Natural killer cell (primary cell): ENCODE measurements around the gene CEP128. TPM values are rescaled to one million over a fixed set of nuclear protein-coding genes. Genes with fewer than 3 reads are reported as not detected.

Experiments used
- ATAC-seq, 3 donors: fragments of 150-1000 bp in 2 of 3; fragments of 200-7000 bp in 1 of 3; cut with Tn5 transposase; 1 replicate in 1 of 3; 2 replicates in 2 of 3; pipeline ENCODE4 v1.10.0; 2021; ENCODE audit warnings: mild to moderate bottlenecking in 2 of 3, moderate library complexity in 2 of 3
- DNase-seq, 2 donors: peaks; one replicate each; pipeline versions ENCODE4 v3.0.0 to v3.0.0-alpha.2; 2013 to 2021; ENCODE audit warnings: mixed read lengths in 1 of 2
- H3K27ac ChIP-seq: one replicate; pipeline ENCODE4 v1.5.1; 2013; ENCODE audit warnings: mild to moderate bottlenecking, low read length
- H3K27me3 ChIP-seq: one replicate; pipeline ENCODE4 v1.6.1; 2013; ENCODE audit warnings: low read length; ENCODE audit not compliant: control insufficient read depth, insufficient read depth
- H3K36me3 ChIP-seq: one replicate; pipeline ENCODE4 v1.6.1; 2013; ENCODE audit warnings: low read length; ENCODE audit not compliant: control insufficient read depth, insufficient read depth
- H3K4me1 ChIP-seq: one replicate; pipeline ENCODE4 v1.6.1; 2013; ENCODE audit warnings: low read length; ENCODE audit not compliant: control insufficient read depth, insufficient read depth
- H3K4me3 ChIP-seq: one replicate; pipeline ENCODE4 v1.5.1; 2013; ENCODE audit warnings: low read length
- H3K9me3 ChIP-seq: one replicate; pipeline ENCODE4 v1.6.1; 2013; ENCODE audit warnings: low read length; ENCODE audit not compliant: control insufficient read depth, insufficient read depth
- H3K27ac Mint-ChIP-seq, 2 donors: one replicate each; pipeline ENCODE4 v1.8.0; 2022; ENCODE audit warnings: mild to moderate bottlenecking in 2 of 2, mixed read lengths in 2 of 2, moderate library complexity in 1 of 2
- H3K27me3 Mint-ChIP-seq, 2 donors: one replicate each; pipeline ENCODE4 v1.8.0; 2022; ENCODE audit warnings: low read depth in 2 of 2, mixed read lengths in 2 of 2
- H3K36me3 Mint-ChIP-seq: one replicate; pipeline ENCODE4 v1.8.0; 2022; ENCODE audit warnings: mixed read lengths
- H3K4me1 Mint-ChIP-seq, 2 donors: one replicate each; pipeline ENCODE4 v1.8.0; 2022; ENCODE audit warnings: mixed read lengths in 2 of 2
- H3K4me3 Mint-ChIP-seq: one replicate; pipeline ENCODE4 v1.8.0; 2022; ENCODE audit warnings: mild to moderate bottlenecking, moderate library complexity, mixed read lengths
- H3K9me3 Mint-ChIP-seq, 2 donors: one replicate each; pipeline ENCODE4 v1.8.0; 2022; ENCODE audit warnings: mixed read lengths in 2 of 2
- WGBS: methylation state at CpG from one replicate; pipeline ENCODE4 v1.1.7; 2013; ENCODE audit warnings: missing lambda C conversion rate; ENCODE audit not compliant: insufficient coverage; 5-methylcytosine and 5-hydroxymethylcytosine counted together
- intact Hi-C: fragments of 100-400 bp; cut with micrococcal nuclease; formaldehyde crosslinking; loops from one replicate; pipeline ENCODE4 v1.14.2; 2022
- total RNA-seq, 4 donors: library from RNA; stranded (reverse); fragments of 120-200 nt in 1 of 4; gene quantifications; one replicate each; pipeline versions ENCODE4 v1.2.3 to v1.2.4, GENCODE V29; 2013 to 2022
- TF ChIP-seq, protein P1 (sequence below): fragments of 200-600 bp; IDR thresholded peaks from one replicate; pipeline ENCODE4 v1.8.0; 2022; ENCODE audit warnings: antibody characterized with exemption

The CEP128 gene
- total RNA-seq, 3 donors from 2014 or later (not counting 1 experiment from before 2014, with no cell fraction given), result 14.4 to 16.7 (median 15.6) TPM

DNA sequence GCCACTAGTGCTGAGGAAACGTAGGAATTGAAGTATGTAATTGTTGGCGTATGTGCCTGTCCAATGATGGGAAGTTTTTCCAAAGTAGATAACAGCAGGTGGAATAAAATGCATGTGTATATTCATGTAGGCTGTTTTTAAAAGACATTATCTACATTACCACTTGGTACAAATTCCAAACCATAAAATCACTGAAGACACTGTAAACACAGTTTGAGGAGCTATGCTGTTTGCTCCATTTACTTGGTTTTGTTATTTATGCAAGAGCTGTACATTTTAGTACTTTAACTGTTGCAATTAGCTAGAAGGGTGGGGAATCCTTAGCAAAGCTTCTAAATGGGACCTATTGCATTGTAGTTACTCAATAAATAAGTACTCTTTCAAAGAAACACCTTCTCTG lies 455.8 kb downstream of the CEP128 start:
- Histone ChIP-seq H3K9me3 (no peaks in the 10 kb centered on the region), H3K4me1 (no peaks in the 10 kb centered on the region), H3K4me3 (no peak overlapping the region), H3K27ac (no peak overlapping the region), H3K36me3 (no peaks in the 10 kb centered on the region), H3K27me3 (no peaks in the 10 kb centered on the region)
- no peak for ATAC-seq
- intact Hi-C loops, result no loop called here
- Mint-ChIP-seq H3K9me3 (peaks cover 5 to 8% of the 10 kb centered on the region in 2 donors), H3K27ac (no peak overlapping the region), H3K36me3 (no peaks in the 10 kb centered on the region), H3K27me3 (no peaks in the 10 kb centered on the region), H3K4me3 (no peak overlapping the region), H3K4me1 (no peaks in the 10 kb centered on the region)
- WGBS, result 100% methylated on average over 2 of the region's 2 CpGs
- DNase-seq, result no peak
- TF ChIP-seq, protein P1, sequence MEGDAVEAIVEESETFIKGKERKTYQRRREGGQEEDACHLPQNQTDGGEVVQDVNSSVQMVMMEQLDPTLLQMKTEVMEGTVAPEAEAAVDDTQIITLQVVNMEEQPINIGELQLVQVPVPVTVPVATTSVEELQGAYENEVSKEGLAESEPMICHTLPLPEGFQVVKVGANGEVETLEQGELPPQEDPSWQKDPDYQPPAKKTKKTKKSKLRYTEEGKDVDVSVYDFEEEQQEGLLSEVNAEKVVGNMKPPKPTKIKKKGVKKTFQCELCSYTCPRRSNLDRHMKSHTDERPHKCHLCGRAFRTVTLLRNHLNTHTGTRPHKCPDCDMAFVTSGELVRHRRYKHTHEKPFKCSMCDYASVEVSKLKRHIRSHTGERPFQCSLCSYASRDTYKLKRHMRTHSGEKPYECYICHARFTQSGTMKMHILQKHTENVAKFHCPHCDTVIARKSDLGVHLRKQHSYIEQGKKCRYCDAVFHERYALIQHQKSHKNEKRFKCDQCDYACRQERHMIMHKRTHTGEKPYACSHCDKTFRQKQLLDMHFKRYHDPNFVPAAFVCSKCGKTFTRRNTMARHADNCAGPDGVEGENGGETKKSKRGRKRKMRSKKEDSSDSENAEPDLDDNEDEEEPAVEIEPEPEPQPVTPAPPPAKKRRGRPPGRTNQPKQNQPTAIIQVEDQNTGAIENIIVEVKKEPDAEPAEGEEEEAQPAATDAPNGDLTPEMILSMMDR, result no peak

DNA sequence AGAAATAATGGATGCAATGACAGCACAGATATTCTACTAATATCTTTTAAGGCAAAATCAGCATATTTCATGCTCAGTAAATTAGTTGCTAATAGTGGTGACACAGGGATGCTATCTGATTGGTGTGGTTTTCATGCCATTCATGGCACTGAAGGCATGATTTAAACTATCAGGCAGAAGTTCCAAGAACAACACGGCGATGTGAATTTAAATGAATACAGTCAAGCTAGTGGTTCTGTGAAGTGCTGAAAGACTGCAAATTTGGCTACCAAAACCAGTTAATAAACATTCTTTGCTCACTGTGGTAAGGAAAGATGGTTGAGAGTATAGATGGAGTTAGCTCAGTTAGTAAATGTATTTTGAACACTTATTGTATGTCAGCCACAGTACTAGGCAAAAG lies 458.2 kb downstream of the CEP128 start:
- ATAC-seq, result no peak
- no peaks in the 10 kb centered on the region for H3K27me3 Mint-ChIP-seq
- WGBS, result 100% methylated on average over 2 of the region's 2 CpGs

DNA sequence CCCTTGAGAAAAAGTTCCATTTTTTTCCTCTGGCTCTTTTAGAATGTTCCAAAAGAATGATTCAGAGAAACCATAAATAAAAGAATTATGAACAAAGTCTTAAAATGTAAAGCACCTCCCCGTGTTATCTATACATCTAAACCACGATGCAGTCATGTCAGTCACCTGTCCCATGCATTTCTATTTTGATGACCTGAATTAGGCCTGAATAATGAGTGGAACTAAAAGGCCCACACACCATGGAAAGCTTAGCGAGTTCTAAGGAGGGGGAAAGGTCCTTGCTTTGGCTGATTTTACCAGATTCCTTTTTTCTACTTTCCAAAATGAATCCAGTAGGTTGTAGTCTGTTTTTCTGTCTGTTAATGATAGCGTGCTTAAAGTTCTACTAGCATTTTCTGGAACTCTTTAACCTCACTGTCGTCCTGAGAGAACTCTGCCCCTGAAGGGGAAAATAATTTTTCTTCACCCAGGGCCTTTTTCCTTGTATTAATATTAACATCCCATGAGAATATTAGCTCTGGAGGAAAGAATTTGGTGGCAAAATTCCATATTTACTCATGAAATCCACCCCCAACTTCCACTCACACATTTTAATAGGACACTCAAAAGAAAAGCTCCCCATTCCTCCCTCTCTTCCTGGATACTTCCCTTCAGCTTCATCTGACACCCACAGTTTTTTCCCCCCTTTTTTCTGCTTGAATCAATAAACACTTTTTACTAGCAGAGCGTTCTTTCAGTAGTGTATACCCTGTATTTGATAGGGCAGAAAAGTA lies 464.0 kb downstream of the CEP128 start:
- H3K27ac ChIP-seq, result no peak overlapping the region
- 89% methylated on average over 3 of the region's 6 CpGs for WGBS
- no peaks in the 10 kb centered on the region for H3K27me3 Mint-ChIP-seq
- TF ChIP-seq, protein P1, result no peak
- no peaks in the 10 kb centered on the region for H3K36me3 ChIP-seq
- DNase-seq (no peak), ATAC-seq (no peak)
- H3K27ac Mint-ChIP-seq, result no peak overlapping the region
- intact Hi-C loops, result no loop called here
- no peaks in the 10 kb centered on the region for H3K4me1 Mint-ChIP-seq
- peaks cover 8 to 14% of the 10 kb centered on the region in 2 donors for H3K9me3 Mint-ChIP-seq
- H3K4me3 ChIP-seq, result no peak overlapping the region
- no peaks in the 10 kb centered on the region for H3K27me3 ChIP-seq
- H3K9me3 ChIP-seq, result peaks cover 8% of the 10 kb centered on the region
- H3K4me1 ChIP-seq, result no peaks in the 10 kb centered on the region
- no peak overlapping the region for H3K4me3 Mint-ChIP-seq
- no peaks in the 10 kb centered on the region for H3K36me3 Mint-ChIP-seq

More for the DNA sequence above, 458.2 kb downstream of the CEP128 start:
- no peak overlapping the region for H3K4me3 ChIP-seq
- no peaks in the 10 kb centered on the region for H3K27me3 ChIP-seq
- Mint-ChIP-seq H3K9me3 (peaks cover 11% of the 10 kb centered on the region in 2 donors), H3K36me3 (no peaks in the 10 kb centered on the region), H3K27ac (no peak overlapping the region), H3K4me3 (no peak overlapping the region), H3K4me1 (no peaks in the 10 kb centered on the region)
- no peak overlapping the region for H3K27ac ChIP-seq
- H3K36me3 ChIP-seq, result no peaks in the 10 kb centered on the region
- no peaks in the 10 kb centered on the region for H3K4me1 ChIP-seq
- intact Hi-C loops, result no loop called here
- DNase-seq, result no peak
- TF ChIP-seq, protein P1, result no peak
- H3K9me3 ChIP-seq, result no peaks in the 10 kb centered on the region

DNA sequence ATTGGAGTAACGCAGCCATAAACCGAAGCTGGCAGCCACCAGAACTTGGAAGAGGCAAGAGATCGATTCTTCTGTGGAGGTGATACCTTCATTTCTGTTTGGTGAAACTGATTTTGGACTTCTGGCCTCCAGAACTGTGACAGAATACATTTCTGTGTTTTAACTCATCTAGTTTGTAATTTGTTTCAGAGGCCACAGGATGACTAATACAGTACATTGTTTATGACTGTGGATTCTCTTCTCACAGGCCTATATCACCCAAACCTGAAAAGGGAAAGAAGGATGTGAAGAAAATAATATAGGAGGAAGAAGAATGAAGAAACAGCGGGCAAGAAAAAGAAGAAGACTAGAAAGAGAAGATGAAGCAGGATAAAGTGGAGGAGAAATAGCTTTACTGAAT lies 466.5 kb downstream of the CEP128 start:
- H3K27me3 Mint-ChIP-seq, result no peaks in the 10 kb centered on the region
- no peak overlapping the region for H3K27ac ChIP-seq
- H3K9me3 Mint-ChIP-seq, result peaks cover 9 to 10% of the 10 kb centered on the region in 2 donors
- no peaks in the 10 kb centered on the region for H3K36me3 ChIP-seq
- WGBS, result 81% methylated on average over 4 of the region's 4 CpGs
- H3K4me1 ChIP-seq, result no peaks in the 10 kb centered on the region
- intact Hi-C loops, result no loop called here
- TF ChIP-seq, protein P1, result no peak
- no peaks in the 10 kb centered on the region for H3K36me3 Mint-ChIP-seq
- H3K9me3 ChIP-seq, result peaks cover 8% of the 10 kb centered on the region
- no peak overlapping the region for H3K27ac Mint-ChIP-seq
- H3K27me3 ChIP-seq, result no peaks in the 10 kb centered on the region
- no peak overlapping the region for H3K4me3 ChIP-seq
- DNase-seq, result no peak
- no peaks in the 10 kb centered on the region for H3K4me1 Mint-ChIP-seq
- ATAC-seq, result no peak
- H3K4me3 Mint-ChIP-seq, result no peak overlapping the region
